ENCODE measurements around the gene TCHP.
A peak's percentile ranks its signal among the peaks of the same experiment; 100 is the strongest.

TCHP gene

DNA sequence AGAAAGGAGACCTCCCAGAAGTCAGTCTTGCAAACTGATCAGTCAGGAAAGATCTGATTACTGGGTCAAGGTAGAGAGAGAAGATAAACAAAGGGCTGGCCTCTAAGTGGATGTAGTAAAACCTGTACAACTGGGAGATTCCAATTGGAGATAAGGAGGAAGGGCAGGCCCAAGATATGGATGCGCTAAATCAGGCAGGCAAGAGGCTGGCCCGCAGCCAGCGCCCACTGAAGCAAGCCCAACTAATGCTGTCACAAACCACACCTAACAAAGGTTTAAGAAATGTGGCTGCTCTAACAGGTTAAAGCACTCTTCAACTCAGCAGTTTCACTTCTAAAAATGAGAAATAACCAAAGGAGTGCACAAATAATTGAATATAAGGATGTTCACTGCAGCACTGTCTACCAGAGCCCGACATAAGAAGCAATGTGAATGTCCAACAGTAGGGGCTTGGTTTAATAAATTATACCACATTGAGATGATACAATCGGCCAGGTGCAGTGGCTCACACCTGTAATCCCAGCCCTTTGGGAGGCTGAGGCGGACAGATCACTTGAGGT lies 24.4 kb upstream of the TCHP start:
- ATAC-seq (ENCODE audit: insufficient read depth, low read depth) (no peak), DNase-seq (no peak)
- Histone ChIP-seq H3K4me1 (ENCODE audit: insufficient read depth, low read length) (peaks cover 24% of the 10 kb centered on the region), H3K9me3 (ENCODE audit: insufficient read depth, low read length, severe bottlenecking) (no peaks in the 10 kb centered on the region), H3K4me3 (ENCODE audit: low read depth in 1 of 2, low read length in 2 of 2) (no peak overlapping the region), H3K4me2 (ENCODE audit: insufficient read depth, low read length) (no peak overlapping the region), H3K27me3 (ENCODE audit: insufficient read depth, low read length, poor library complexity) (no peaks in the 10 kb centered on the region), H3K36me3 (ENCODE audit: insufficient read depth, low read length) (0 out of 2 replicates have a peak, but pooled peaks cover 9% of the 10 kb centered on the region), H3K9ac (ENCODE audit: low read depth, low read length) (no peak overlapping the region), H2AFZ (ENCODE audit: low read depth, low read length) (no peak overlapping the region), H4K20me1 (ENCODE audit: insufficient read depth, low read length) (peaks cover 18% of the 10 kb centered on the region; the same call in 1 of the 2 replicates), H3K79me2 (ENCODE audit: insufficient read depth, low read length) (peaks cover 38% of the 10 kb centered on the region), H3K27ac (ENCODE audit: low read length) (no peak overlapping the region)
- TF ChIP-seq, protein P1, sequence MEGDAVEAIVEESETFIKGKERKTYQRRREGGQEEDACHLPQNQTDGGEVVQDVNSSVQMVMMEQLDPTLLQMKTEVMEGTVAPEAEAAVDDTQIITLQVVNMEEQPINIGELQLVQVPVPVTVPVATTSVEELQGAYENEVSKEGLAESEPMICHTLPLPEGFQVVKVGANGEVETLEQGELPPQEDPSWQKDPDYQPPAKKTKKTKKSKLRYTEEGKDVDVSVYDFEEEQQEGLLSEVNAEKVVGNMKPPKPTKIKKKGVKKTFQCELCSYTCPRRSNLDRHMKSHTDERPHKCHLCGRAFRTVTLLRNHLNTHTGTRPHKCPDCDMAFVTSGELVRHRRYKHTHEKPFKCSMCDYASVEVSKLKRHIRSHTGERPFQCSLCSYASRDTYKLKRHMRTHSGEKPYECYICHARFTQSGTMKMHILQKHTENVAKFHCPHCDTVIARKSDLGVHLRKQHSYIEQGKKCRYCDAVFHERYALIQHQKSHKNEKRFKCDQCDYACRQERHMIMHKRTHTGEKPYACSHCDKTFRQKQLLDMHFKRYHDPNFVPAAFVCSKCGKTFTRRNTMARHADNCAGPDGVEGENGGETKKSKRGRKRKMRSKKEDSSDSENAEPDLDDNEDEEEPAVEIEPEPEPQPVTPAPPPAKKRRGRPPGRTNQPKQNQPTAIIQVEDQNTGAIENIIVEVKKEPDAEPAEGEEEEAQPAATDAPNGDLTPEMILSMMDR (IDR thresholded peaks at IDR 0.05; ENCODE audit: borderline replicate concordance, extremely low read depth, low read length, poor library complexity, severe bottlenecking): no peak
- no peak for TF ChIP-seq EZH2 (IDR thresholded peaks at IDR 0.05; ENCODE audit: borderline replicate concordance, low read depth, low read length, severe bottlenecking)

DNA sequence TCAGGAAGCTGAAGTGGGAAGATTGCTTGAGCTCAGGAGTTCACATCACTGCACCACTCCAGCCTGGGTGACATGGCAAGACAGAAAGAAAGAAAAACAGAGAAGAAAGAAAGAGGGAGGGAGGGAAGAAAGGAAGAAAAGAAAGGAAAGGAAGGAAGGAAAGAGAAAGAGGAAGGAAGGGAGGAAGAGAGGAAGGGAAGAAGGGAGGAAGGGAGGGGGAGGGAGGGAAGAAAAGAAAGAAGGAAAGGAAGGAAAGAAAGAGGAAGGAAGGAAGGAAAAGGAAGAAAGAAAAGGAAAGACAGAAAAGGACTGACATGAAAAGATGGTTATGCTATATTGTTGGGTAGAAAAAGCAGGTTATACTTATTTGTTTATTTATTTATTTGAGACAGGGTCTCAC lies 23.7 kb upstream of the TCHP start:
- Histone ChIP-seq H2AFZ (ENCODE audit: low read depth, low read length) (no peak overlapping the region), H3K4me3 (ENCODE audit: low read depth in 1 of 2, low read length in 2 of 2) (no peak overlapping the region), H3K27me3 (ENCODE audit: insufficient read depth, low read length, poor library complexity) (no peaks in the 10 kb centered on the region), H3K4me1 (ENCODE audit: insufficient read depth, low read length) (peaks cover 31% of the 10 kb centered on the region), H3K36me3 (ENCODE audit: insufficient read depth, low read length) (0 out of 2 replicates have a peak, but pooled peaks cover 9% of the 10 kb centered on the region), H3K79me2 (ENCODE audit: insufficient read depth, low read length) (peaks cover 38% of the 10 kb centered on the region), H3K9ac (ENCODE audit: low read depth, low read length) (no peak overlapping the region), H4K20me1 (ENCODE audit: insufficient read depth, low read length) (peaks cover 18% of the 10 kb centered on the region; the same call in 1 of the 2 replicates), H3K9me3 (ENCODE audit: insufficient read depth, low read length, severe bottlenecking) (no peaks in the 10 kb centered on the region), H3K27ac (ENCODE audit: low read length) (no peak overlapping the region), H3K4me2 (ENCODE audit: insufficient read depth, low read length) (no peak overlapping the region)
- DNase-seq (no peak), ATAC-seq (ENCODE audit: insufficient read depth, low read depth) (no peak)
- TF ChIP-seq, protein P1 (IDR thresholded peaks at IDR 0.05; ENCODE audit: borderline replicate concordance, extremely low read depth, low read length, poor library complexity, severe bottlenecking): no peak
- TF ChIP-seq EZH2 (IDR thresholded peaks at IDR 0.05; ENCODE audit: borderline replicate concordance, low read depth, low read length, severe bottlenecking): no peak

DNA sequence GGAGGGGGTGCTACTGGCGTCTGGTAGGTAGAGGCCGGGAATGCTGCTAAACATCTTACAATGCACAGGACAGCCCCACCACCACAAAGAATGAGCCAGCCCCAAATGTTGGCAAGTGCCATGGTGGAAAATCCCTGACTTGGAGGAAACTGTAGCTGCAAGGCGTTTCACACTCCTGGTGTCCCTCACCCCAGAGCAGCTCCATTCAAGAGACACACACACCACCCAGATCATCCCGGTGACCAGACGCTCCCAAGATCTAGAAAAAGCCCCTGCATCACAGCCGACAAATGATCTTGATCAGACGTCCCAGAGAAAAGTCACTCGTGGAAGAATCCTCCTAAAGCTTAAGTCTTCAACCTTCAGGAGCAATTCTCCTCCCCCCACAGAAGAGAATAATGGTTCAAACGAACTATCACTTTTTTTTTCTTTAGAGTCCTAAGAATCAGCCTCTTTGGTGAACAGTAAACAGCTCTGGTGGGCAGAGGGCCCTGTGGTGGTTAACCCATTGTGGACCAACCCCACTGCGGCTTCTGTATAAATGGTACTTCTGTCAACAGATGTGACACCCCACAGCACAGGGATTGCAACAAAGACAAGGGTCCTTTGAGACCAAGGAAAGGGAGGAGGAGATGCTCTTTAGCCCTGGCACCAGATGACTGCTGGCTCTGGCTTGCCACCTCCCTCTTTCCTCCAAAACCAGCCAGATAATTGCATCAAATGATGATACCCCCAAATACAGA lies 22.4 kb upstream of the TCHP start:
- no peak for DNase-seq
- Histone ChIP-seq H3K27ac (ENCODE audit: low read length) (no peak overlapping the region), H3K36me3 (ENCODE audit: insufficient read depth, low read length) (0 out of 2 replicates have a peak, but pooled peaks cover 2% of the 10 kb centered on the region), H3K9ac (ENCODE audit: low read depth, low read length) (no peak overlapping the region), H3K4me3 (ENCODE audit: low read depth in 1 of 2, low read length in 2 of 2) (no peak overlapping the region), H2AFZ (ENCODE audit: low read depth, low read length) (no peak overlapping the region), H3K79me2 (ENCODE audit: insufficient read depth, low read length) (peaks cover 38% of the 10 kb centered on the region), H4K20me1 (ENCODE audit: insufficient read depth, low read length) (peaks cover 18% of the 10 kb centered on the region; the same call in 1 of the 2 replicates), H3K4me2 (ENCODE audit: insufficient read depth, low read length) (peak overlapping the region; percentile 99; the same call in 1 of the 2 replicates), H3K9me3 (ENCODE audit: insufficient read depth, low read length, severe bottlenecking) (no peaks in the 10 kb centered on the region), H3K27me3 (ENCODE audit: insufficient read depth, low read length, poor library complexity) (no peaks in the 10 kb centered on the region), H3K4me1 (ENCODE audit: insufficient read depth, low read length) (peaks cover 31% of the 10 kb centered on the region)
- ATAC-seq (ENCODE audit: insufficient read depth, low read depth): no peak
- TF ChIP-seq EZH2 (IDR thresholded peaks at IDR 0.05; ENCODE audit: borderline replicate concordance, low read depth, low read length, severe bottlenecking): no peak
- TF ChIP-seq, protein P1 (IDR thresholded peaks at IDR 0.05; ENCODE audit: borderline replicate concordance, extremely low read depth, low read length, poor library complexity, severe bottlenecking): no peak
